GM19035 (cell line): ENCODE measurements around the gene FKBP6.
"Not testable (repeated sequence)": the region's sequence is repeated elsewhere in the genome, so short reads cannot be mapped to it uniquely, and the experiment has no call there.

ENCODE experiments used
- ATAC-seq: cut with Tn5 transposase; IDR thresholded peaks from one replicate; pipeline ENCODE4 v1.9.1; 2021; ENCODE audit not compliant: unreplicated experiment

The FKBP6 gene

DNA sequence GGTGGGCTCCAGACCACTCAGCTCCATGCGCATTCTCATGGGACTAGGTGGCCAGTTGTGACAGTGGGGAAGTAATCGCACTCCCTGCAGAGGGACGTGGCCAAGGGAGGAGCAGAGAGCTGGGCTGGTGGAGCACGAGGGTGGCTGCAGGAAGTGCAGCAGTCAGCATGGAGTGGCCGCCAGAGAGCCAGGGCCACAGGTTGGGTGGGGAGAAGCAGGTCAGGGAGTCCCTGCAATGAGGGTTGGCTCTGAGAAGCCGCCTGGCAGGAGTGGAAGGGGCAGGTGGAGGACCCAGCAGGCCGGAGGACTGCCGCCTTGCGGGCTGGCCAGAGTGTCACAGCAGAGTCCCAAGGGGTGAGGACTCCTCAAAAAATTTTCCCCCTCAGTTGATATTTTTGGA, 26.2 kb downstream of the FKBP6 start:
- no peak for ATAC-seq

DNA sequence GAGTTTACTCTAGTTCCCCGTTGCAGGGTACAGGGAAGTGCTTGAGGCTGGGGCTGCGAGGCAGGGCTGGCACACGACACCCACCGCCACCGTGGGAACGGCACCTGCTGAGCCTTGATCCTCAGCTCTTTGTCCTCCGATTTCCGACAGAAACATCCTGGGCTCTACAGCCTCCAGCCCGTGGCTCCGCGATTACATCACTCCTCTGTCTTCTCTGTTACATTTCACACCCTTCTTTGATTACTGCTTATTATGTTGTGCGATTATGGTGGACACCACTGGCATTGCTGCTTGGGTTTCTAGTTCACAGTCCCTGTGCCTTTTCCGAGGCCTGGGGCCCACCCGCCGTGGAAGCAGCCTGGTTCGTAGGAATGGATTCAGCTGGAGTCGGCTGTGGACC, 26.9 kb downstream of the FKBP6 start:
- ATAC-seq = no peak

DNA sequence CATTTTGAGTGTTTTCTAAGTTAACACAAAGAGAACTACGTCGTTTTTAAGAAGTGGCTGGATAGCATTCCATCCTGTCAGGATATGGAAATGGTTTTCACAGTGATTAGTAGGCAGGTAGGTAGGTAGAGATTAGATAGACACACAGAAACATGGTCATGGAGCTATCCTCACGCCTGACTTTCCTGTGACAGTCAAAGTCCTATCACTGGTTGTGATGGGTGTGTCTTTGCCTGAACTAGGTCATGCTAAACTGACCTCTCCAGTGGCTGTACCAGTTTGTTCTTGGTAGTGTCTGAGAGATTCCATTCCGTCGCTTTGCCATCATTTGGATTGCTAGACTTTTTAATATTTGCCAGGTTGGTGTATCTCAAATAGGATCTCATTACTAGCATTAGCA, 28.2 kb downstream of the FKBP6 start:
- ATAC-seq = no peak

- no peak for ATAC-seq
These were observed 30.8 kb downstream of the FKBP6 start for GRCh38 chr7:73358590-73359275.

DNA sequence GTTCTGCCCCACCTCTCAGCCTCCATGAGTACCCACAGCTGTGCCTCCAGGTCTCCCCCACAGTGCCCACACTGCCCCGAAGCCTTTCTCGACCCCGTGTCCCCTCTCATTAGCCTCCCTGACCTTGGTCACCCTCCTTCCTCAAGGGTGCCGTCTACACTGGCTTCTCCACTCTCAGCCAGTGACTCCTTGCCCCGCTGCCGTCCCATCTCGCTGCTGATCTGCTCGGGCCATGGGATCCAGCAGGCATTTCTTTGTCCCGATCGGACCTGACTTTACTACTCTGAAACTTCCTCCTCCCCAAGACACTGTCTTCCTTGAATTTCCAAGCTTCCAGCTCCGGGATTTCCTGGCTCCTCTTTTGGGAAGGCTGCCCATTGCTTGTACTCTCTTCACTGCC, 31.3 kb downstream of the FKBP6 start:
- ATAC-seq = no peak

GRCh38 chr7:73359746-73360375, 31.9 kb downstream of the FKBP6 start:
- no peak for ATAC-seq

DNA sequence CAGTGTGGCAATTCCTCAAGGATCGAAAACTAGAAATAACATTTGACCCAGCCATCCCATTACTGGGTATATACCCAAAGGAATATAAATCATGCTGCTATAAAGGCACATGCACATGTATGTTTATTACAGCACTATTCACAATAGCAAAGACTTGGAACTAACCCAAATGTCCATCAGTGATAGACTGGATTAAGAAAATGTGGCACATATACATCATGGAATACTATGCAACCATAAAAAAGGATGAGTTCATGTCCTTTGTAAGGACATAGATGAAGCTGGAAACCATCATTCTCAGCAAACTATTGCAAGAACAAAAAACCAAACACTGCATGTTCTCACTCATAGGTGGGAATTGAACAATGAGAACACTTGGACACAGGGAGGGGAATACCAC, 32.6 kb downstream of the FKBP6 start:
- not testable (repeated sequence) for ATAC-seq

DNA sequence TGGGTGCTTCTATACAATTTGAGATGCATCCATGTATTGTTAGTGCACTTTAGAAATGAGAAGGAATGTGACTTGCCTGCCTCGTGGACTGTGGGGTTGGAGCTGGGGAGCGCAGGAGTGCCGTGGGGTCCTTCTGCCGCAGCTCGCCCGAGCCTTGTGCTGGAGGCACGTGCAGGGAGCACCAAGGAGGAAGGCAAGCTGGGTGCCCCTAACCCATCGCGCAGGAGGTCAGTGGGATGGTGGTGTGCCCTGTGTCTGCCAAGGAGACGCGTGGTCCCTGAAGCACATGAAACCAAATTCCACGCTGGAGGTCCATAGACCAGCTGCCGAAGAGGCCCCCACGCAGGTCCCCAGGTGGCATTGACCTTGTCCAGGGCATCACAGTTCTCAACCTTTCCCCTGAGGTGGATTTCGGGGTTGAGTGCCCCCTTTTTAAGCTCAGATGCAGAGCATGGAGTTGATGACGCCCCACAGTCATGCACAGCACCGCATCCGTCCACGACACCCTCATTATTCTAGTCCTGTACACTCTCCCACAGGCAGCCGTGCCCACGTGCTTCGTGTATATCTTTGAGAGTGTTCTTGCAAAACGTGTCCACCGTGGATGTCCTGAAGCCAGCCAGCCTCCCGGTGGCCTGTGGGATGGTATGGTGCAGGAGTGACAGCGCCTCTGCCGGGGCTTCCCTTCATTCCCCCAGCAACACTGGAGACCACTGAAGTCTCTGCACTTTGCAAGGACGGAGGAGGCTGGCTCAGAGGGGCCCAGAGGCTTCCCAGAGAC, 35.5 kb downstream of the FKBP6 start:
- no peak for ATAC-seq

- ATAC-seq = no peak
These were observed 36.2 kb downstream of the FKBP6 start for GRCh38 chr7:73364006-73364728.

DNA sequence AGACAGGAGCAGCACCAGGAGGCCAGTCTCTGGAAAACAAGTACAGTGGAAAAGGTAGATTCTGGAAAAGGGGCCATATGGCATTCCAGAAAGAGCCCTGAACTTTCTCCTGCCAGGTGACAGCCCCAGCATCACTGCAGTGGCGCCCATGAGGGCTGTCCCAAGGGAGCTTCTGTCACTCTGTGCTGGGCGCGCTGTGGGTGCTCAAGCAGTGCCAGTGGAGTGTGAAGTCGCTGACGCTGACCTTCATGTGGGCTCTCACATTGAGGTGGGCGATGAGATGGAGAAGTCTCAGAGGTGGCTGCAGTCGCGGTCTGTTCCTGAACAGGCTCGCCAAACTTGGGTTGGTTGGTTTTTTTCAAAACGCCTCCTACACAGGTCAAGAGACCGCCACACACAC, 38.2 kb downstream of the FKBP6 start:
- no peak for ATAC-seq

DNA sequence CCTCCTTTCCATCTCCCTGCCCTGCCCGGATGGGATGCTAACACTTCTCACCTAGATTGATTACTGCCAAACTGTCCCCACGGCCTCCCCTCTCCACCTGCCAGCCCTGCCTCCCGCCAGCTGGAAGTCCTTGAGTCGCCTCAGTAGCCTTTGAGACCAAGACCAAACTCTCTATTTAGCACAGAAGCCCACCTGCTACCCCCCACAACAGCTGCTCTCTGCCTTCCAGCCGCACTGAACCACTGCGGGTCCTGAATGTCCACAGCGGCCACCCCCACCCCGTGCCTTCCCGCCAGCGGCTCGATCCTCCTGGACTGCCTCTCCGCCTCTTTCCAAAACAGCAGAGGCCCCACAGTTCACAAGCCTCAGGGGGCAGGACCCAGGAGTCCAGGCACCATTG, 39.0 kb downstream of the FKBP6 start:
- no peak for ATAC-seq

- no peak for ATAC-seq
These were observed 41.0 kb downstream of the FKBP6 start for GRCh38 chr7:73369009-73369408.

GRCh38 chr7:73369622-73370021, 41.7 kb downstream of the FKBP6 start:
- no peak for ATAC-seq

- no peak for ATAC-seq
These were observed 45.8 kb downstream of the FKBP6 start for GRCh38 chr7:73373741-73374140.

- not testable (repeated sequence) for ATAC-seq
These were observed 48.3 kb downstream of the FKBP6 start for GRCh38 chr7:73376262-73376661.

GRCh38 chr7:73376671-73377412, 48.9 kb downstream of the FKBP6 start:
- no peak for ATAC-seq

DNA sequence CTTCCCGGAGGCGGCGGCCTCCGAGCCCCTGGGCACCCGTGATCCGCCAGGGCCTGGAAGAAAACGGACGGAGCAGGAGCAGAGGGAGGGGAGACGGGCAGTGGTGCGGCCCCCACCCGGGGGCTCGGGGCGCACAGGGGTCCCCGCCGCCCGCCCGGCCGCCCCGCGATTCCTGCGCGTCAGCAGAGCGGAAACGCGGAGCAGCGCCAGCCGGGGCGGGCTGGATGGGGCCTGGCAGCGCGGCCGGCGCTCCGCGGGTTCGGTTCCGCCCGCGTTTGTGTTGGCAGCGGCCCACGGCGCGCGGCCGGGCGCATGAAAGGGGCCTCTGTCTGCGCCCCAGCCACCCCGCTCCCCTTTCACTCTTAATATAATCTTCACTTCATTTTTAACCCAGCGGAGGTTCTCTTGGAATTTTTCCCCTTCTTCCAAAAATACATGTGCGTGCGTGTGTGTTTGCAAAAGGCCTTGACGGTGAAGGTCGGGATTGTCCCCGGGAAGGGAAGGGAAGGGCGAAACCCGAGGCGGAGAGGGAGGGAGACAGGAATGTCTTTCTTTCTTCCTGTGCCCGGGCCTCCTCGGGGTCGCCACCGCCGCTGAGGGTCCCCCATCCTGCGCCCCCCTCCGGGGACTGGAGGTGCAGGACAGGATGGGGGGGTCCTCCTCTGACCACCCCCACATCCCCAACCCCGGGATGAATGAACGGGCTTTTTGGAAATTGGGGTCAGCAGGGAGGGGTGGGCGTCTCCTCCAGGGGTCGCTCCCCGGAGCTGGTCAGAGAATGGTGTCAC, 49.6 kb downstream of the FKBP6 start:
- ATAC-seq = not testable (repeated sequence)

- no peak for ATAC-seq
These were observed 55.1 kb downstream of the FKBP6 start for GRCh38 chr7:73382934-73383503.

DNA sequence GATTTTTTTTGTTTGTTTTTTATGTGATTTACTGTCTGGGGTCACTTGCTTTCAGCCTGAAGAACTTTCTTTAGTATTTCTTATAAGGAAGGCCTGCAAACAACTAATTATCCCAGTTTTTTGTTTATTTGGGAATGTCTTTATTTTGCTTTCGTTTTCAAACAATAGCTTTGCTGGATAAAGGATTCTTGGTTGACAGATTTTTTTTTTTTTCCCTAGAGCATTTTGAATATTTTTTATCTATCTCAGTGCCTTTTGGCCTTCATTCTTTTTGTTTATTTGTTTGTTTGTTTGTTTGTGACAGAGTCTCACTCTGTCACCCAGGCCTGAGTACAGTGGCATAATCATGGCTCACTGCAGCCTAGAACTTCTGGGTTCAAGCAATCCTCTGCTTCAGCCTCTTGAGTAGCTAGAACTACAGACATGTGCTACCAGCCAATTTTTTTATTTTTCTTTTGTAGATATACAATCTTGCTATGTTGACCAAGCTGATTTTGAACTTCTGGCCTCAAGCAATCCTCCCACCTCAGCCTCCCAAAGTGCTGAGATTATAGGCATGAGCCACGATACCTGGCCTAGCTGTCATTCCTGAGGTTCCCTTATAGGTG, 59.4 kb downstream of the FKBP6 start:
- no peak for ATAC-seq
